Measurements from ENCODE around the gene CDH23. TPM values are rescaled to one million over a fixed set of nuclear protein-coding genes. Genes with fewer than 3 reads are reported as not detected.

CDH23 gene
- polyA plus RNA-seq, 2 of the 4 experiments (the other 2 are of a cell fraction) = 1.1 to 2.3 TPM

DNA sequence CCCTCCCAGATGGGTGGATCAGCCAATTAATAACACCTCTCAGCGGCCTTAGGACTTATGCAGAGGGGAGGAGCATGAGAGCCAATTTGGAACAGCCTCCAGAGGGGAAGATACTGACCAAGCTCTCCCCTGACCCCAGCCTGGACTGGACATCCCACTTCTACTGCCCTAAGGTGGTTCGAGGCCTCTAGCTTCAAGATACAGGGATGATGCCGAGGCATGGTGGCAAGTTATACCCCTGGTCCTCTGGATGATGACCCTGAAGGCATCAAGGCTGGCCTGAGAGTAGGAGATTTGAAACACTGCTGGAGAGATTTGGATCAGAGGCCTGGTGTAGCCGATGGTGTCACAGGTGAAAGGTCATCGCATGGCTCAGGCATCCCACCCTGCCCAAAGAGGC, 3.2 kb downstream of the CDH23 start (continued):
- TF ChIP-seq RARB (CRISPR knock-in tag; IDR thresholded peaks at IDR 0.05) = no peak
- TF ChIP-seq, protein P1, sequence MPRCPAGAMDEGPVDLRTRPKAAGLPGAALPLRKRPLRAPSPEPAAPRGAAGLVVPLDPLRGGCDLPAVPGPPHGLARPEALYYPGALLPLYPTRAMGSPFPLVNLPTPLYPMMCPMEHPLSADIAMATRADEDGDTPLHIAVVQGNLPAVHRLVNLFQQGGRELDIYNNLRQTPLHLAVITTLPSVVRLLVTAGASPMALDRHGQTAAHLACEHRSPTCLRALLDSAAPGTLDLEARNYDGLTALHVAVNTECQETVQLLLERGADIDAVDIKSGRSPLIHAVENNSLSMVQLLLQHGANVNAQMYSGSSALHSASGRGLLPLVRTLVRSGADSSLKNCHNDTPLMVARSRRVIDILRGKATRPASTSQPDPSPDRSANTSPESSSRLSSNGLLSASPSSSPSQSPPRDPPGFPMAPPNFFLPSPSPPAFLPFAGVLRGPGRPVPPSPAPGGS (IDR thresholded peaks at IDR 0.05) = no peak
- no peak for TF ChIP-seq ZC3H11A (IDR thresholded peaks at IDR 0.05)
- TF ChIP-seq PHF8 (IDR thresholded peaks at IDR 0.05; ENCODE audit: borderline replicate concordance, low read depth) = no peak

DNA sequence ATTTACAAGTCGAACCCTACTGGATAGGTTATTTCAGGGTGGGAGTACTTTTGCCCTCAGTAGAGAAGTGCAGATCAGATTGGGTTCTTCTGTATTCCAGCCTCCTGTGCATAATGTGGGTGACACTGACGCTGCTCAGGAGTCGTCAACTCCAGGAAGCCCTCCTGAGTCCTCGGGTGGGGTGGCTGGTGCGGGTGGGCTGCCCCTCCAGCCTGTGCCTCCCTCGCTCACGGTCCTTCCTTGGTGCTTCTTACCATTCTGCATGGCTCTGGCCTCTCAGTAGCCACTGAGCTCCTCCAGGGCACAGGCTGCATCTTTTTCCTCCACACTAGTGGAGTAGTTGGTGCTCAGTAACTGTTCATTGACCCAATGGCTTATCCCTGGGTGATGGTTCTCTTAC, 4.3 kb downstream of the CDH23 start:
- no peak overlapping the region for H3K4me2 ChIP-seq
- DNase-seq (ENCODE audit: low read depth in 1 of 2, low spot score in 1 of 2) (no peak), ATAC-seq (no peak), FAIRE-seq (no peak)
- POLR2A ChIA-PET = no interaction called here
- TF ChIP-seq, protein P1 (IDR thresholded peaks at IDR 0.05) = no peak
- TF ChIP-seq, protein P2, sequence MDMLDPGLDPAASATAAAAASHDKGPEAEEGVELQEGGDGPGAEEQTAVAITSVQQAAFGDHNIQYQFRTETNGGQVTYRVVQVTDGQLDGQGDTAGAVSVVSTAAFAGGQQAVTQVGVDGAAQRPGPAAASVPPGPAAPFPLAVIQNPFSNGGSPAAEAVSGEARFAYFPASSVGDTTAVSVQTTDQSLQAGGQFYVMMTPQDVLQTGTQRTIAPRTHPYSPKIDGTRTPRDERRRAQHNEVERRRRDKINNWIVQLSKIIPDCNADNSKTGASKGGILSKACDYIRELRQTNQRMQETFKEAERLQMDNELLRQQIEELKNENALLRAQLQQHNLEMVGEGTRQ (IDR thresholded peaks at IDR 0.05) = no peak
- H3K9me3 ChIP-seq = no peaks in the 10 kb centered on the region
- no peak overlapping the region for H3K27ac ChIP-seq
- CTCF ChIA-PET = interaction anchor here (1.5 kb wide), 1 partner anchor 21 kb away, joined by 4 read pairs; no protein-coding TSS in a partner anchor
- peaks cover 7% of the 10 kb centered on the region; the same call in 1 of the 3 replicates for H3K4me1 ChIP-seq
- H3K4me3 ChIP-seq = no peak overlapping the region
- 64% methylated on average over 7 of the region's 7 CpGs for WGBS (ENCODE audit: missing lambda C conversion rate)

DNA sequence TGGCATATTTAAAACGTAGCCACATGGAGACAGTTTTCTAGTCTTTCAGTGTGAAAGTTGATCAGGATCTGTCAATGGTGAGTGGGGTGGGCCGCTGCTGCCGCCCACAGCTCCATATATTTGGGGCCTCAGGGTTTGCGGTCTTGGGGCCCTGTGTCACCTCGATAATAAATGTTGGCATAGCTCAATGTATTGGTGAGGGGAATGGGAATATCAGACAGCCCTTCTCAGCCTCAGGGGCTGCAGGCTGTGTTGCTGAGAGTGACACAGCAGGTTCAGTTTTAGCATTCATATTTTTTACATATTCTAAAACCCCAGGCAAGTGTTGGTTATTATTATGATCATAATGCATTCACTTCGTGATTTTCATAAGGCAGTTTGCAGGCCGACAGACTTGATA, 5.3 kb downstream of the CDH23 start:
- Histone ChIP-seq H3K4me3 (no peak overlapping the region), H3K9me3 (no peaks in the 10 kb centered on the region), H3K27ac (no peak overlapping the region), H3K4me2 (no peak overlapping the region), H3K4me1 (peaks cover 7% of the 10 kb centered on the region; the same call in 1 of the 3 replicates)
- 74% methylated on average over 7 of the region's 7 CpGs for WGBS (ENCODE audit: missing lambda C conversion rate)
- CTCF ChIA-PET = interaction anchor here (1.0 to 1.6 kb wide), 5 partner anchors 16 to 207 kb away, joined by 3 to 6 read pairs (median 4); no protein-coding TSS in a partner anchor
- no peak for TF ChIP-seq CHD4 (IDR thresholded peaks at IDR 0.05; ENCODE audit: borderline replicate concordance)
- no peak for TF ChIP-seq HOXB5 (CRISPR knock-in tag; IDR thresholded peaks at IDR 0.05)
- TF ChIP-seq, protein P3, sequence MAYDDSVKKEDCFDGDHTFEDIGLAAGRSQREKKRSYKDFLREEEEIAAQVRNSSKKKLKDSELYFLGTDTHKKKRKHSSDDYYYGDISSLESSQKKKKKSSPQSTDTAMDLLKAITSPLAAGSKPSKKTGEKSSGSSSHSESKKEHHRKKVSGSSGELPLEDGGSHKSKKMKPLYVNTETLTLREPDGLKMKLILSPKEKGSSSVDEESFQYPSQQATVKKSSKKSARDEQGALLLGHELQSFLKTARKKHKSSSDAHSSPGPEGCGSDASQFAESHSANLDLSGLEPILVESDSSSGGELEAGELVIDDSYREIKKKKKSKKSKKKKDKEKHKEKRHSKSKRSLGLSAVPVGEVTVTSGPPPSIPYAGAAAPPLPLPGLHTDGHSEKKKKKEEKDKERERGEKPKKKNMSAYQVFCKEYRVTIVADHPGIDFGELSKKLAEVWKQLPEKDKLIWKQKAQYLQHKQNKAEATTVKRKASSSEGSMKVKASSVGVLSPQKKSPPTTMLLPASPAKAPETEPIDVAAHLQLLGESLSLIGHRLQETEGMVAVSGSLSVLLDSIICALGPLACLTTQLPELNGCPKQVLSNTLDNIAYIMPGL (CRISPR knock-in tag; IDR thresholded peaks at IDR 0.05; ENCODE audit: borderline replicate concordance) = no peak
- TF ChIP-seq NPAS2 (CRISPR knock-in tag; IDR thresholded peaks at IDR 0.05; ENCODE audit: borderline replicate concordance) = no peak
- no peak for TF ChIP-seq EP300 (IDR thresholded peaks at IDR 0.05)
- FAIRE-seq (no peak), DNase-seq (ENCODE audit: low read depth in 1 of 2, low spot score in 1 of 2) (no peak), ATAC-seq (no peak)
- POLR2A ChIA-PET = no interaction called here

DNA sequence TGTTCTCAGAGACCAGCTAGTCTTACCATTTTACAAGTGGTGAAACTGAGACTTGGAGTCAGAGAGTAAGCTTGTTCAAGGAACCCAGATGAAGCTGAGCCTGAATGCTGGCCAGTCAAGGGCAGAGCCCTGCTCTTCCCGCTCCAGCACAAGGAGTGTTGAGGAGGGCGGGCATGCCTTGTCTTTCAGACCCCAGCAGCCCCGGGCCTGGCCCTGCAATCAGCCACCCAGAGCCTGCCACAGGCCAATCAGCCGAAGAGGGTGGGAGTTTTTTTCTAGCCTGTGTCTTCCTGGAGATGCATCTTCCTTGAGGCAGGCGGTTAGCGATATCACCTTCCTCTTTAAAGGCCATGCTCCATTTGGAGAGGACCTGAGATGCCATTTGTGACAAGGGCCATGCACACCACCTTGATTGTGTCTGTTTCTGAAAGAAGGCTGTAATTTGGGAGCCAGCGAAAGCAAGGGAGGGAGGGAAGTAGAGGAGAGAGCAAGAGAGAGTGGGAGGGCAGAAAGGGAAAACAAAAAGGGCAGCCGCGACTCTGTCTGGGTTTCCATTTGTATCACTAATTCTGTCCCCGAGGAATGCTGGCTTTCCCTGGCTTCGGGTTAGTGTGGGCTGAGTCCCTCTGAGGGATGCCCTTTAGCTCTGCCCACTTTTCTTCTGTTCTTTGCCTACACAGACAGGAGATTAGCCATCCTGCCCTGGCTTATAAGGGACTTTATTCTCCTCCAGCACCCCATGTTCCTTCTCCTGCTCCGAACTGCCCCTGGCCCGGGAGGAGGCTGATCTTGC, 8.0 kb downstream of the CDH23 start:
- Histone ChIP-seq H3K4me1 (no peaks in the 10 kb centered on the region), H3K4me3 (no peak overlapping the region), H3K9me3 (no peaks in the 10 kb centered on the region), H3K4me2 (no peak overlapping the region), H3K27ac (no peak overlapping the region)
- DNase-seq (ENCODE audit: low read depth in 1 of 2, low spot score in 1 of 2) (no peak), FAIRE-seq (no peak), ATAC-seq (no peak; a peak in 1 of 6 replicates)
- ChIA-PET CTCF (interaction anchor here (2.5 kb wide), 1 partner anchor 9 kb away, joined by 10 read pairs; the partner anchor contains the start of gene CDH23), POLR2A (no interaction called here)
- TF ChIP-seq, protein P4, sequence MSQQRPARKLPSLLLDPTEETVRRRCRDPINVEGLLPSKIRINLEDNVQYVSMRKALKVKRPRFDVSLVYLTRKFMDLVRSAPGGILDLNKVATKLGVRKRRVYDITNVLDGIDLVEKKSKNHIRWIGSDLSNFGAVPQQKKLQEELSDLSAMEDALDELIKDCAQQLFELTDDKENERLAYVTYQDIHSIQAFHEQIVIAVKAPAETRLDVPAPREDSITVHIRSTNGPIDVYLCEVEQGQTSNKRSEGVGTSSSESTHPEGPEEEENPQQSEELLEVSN (IDR thresholded peaks at IDR 0.05; ENCODE audit: borderline replicate concordance, low read depth) = no peak
- TF ChIP-seq, protein P2 (IDR thresholded peaks at IDR 0.05) = no peak
- TF ChIP-seq RFX5 (IDR thresholded peaks at IDR 0.05) (no peak), HOXB5 (CRISPR knock-in tag; IDR thresholded peaks at IDR 0.05) (no peak), MYC (IDR thresholded peaks at IDR 0.05; ENCODE audit: borderline replicate concordance, low read length) (no peak), HDAC2 (IDR thresholded peaks at IDR 0.05) (no peak), JUN (IDR thresholded peaks at IDR 0.05) (no peak), CEBPB (IDR thresholded peaks at IDR 0.05) (no peak), FOSL2 (IDR thresholded peaks at IDR 0.05) (no peak), FOSL2 (CRISPR knock-in tag; IDR thresholded peaks at IDR 0.05) (no peak), HOXA7 (CRISPR knock-in tag; IDR thresholded peaks at IDR 0.05) (no peak), CHD2 (IDR thresholded peaks at IDR 0.05; ENCODE audit: low read length, partially characterized antibody) (no peak), TFCP2L1 (CRISPR knock-in tag; IDR thresholded peaks at IDR 0.05) (no peak)
- TF ChIP-seq, protein P5, sequence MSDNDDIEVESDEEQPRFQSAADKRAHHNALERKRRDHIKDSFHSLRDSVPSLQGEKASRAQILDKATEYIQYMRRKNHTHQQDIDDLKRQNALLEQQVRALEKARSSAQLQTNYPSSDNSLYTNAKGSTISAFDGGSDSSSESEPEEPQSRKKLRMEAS (IDR thresholded peaks at IDR 0.05) = no peak
- WGBS (ENCODE audit: missing lambda C conversion rate) = 74% methylated on average over 12 of the region's 13 CpGs

Data from A549 (cell line).